Inferior parietal cortex (tissue), 1 donor: ENCODE measurements around the gene ELK3.

Experiments
- DNase-seq: peaks from one replicate; pipeline ENCODE4 v3.0.0-alpha.2; 2016; ENCODE audit errors: extremely low spot score

The ELK3 gene

GRCh38 chr12:96193725-96194575, at the start of gene ELK3:
TSS of gene ELK3 (plus strand) at chr12:96194375.
- no peak for DNase-seq

GRCh38 chr12:96146747-96147146, 47.4 kb upstream of the ELK3 start:
- no peak for DNase-seq

- no peak for DNase-seq
Observed at GRCh38 chr12:96150442-96150841, 43.7 kb upstream of the ELK3 start.

GRCh38 chr12:96152164-96152563, 42.0 kb upstream of the ELK3 start:
- DNase-seq = no peak

GRCh38 chr12:96153131-96153725, 40.9 kb upstream of the ELK3 start:
- DNase-seq = no peak

GRCh38 chr12:96155181-96155580, 39.0 kb upstream of the ELK3 start:
- no peak for DNase-seq

GRCh38 chr12:96155781-96156180, 38.4 kb upstream of the ELK3 start:
- no peak for DNase-seq

- DNase-seq = no peak
Observed at GRCh38 chr12:96156211-96156610, 38.0 kb upstream of the ELK3 start.

- DNase-seq = no peak
Observed at GRCh38 chr12:96157427-96157826, 36.7 kb upstream of the ELK3 start.

- DNase-seq = no peak
Observed at GRCh38 chr12:96164951-96165811, 29.0 kb upstream of the ELK3 start.

- DNase-seq = no peak
Observed at GRCh38 chr12:96166765-96167164, 27.4 kb upstream of the ELK3 start.

GRCh38 chr12:96167492-96167891, 26.7 kb upstream of the ELK3 start:
- DNase-seq = no peak

- no peak for DNase-seq
Observed at GRCh38 chr12:96170328-96170727, 23.8 kb upstream of the ELK3 start.

GRCh38 chr12:96170762-96171161, 23.4 kb upstream of the ELK3 start:
- no peak for DNase-seq

- no peak for DNase-seq
Observed at GRCh38 chr12:96171905-96172304, 22.3 kb upstream of the ELK3 start.

- no peak for DNase-seq
Observed at GRCh38 chr12:96172981-96173380, 21.2 kb upstream of the ELK3 start.

- DNase-seq = no peak
Observed at GRCh38 chr12:96176575-96176974, 17.6 kb upstream of the ELK3 start.

GRCh38 chr12:96177013-96177412, 17.2 kb upstream of the ELK3 start:
- no peak for DNase-seq

- DNase-seq = no peak
Observed at GRCh38 chr12:96183734-96184370, 10.3 kb upstream of the ELK3 start.

- DNase-seq = no peak
Observed at GRCh38 chr12:96185914-96186313, 8.3 kb upstream of the ELK3 start.

GRCh38 chr12:96186607-96187301, 7.4 kb upstream of the ELK3 start:
- DNase-seq = no peak
